Occipital lobe (tissue), 2 donors: ENCODE measurements around the gene TMEM117. TPM values are rescaled to one million over a fixed set of nuclear protein-coding genes. Genes with fewer than 3 reads are reported as not detected.

Experiments
- DNase-seq: peaks from one replicate; lab custom pipeline; 2025; lab: John Stamatoyannopoulos, UW
- total RNA-seq: library from RNA; depleted of rRNA; stranded (reverse); fragments of >200 nt; gene quantifications from one replicate; pipeline ENCODE4 v1.2.3, GENCODE V29; 2014

TMEM117 gene
- total RNA-seq, 1 donor from 2014 or later: 15.0 TPM

DNA sequence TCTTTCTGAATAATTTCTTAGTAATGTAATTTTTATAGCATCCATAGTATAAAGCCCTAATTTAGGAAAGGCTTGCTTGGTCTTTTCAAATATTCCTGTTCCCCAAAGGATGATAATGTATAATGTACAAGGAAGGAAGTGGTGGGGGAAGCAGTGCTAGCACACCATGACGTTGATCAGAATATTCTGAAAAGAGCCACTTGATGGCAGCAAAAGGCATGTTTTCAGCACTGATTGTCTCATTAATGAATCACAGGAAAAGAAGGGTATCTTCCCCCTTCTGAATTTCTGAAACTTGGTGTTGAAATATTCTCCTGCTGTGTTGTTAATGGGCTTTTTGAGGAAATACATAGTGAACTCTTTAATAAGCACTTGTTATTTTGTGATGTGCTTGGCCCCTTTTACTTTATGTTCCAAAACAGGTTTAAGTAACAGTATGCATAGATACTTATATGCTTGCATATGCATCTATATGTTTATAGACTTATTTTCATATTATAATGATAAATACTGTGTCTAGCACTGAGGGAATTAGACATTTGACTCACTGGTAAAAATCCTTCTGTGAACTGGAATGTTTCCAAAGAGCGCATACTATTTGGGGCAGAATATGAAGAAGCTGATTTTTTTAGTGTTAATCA, 122.0 kb downstream of the TMEM117 start:
- DNase-seq: peak; percentile 4

DNA sequence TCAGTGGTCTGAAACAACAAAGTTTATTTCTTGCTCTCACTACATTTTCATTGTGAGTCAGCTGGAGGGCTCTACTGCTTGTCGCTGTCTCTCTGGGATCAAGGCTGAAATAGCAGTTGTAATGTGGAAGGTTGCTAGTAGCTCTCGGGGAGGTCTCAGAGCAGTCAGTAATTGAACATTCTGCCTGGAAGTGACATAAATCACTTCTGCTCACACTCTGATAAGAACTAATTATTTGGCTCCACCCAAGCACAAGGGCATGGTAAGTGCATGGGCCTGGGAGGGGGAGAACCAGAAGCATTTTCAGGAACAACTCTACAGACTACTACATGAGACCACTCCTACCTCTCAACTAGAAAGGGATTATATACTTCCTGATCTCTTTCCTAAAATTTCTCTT, 128.2 kb downstream of the TMEM117 start:
- no peak for DNase-seq

DNA sequence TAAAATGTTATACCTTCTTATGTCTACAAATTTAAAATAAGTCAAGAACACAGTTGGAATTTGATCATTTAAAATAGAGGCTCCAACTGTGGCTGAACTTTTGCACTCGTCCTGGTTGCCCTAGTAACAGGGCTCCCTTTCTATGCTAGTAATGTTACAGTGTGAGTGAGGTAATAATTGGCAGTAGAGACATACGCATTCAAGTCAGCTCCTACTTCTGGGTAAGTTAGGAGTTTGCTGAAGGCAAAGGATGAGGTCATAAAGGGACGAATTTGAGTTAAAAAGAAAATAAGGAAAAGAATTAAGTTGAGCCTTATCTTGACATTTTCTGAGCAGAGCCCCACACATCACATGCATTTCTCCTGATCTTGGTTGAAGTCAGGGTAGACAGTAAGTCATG, 129.1 kb downstream of the TMEM117 start:
- no peak for DNase-seq

DNA sequence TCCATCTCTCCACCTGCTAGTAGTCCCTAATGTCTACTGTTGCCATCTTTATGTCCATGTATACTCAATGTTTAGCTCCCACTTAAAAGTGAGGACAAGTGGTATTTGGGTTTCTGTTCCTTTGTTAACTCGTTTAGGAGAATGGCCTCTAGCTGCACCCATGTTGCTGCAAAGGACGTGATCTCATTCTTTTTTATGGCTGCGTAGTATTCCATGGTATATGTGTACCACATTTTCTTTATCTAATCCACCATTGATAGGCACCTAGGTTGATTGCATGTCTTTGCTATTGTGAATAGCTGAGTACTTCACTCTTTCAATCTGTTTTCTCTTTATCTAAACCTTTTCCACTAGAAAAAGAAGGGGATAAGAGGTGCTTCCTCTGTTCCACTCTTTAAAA, 130.0 kb downstream of the TMEM117 start:
- DNase-seq: no peak

DNA sequence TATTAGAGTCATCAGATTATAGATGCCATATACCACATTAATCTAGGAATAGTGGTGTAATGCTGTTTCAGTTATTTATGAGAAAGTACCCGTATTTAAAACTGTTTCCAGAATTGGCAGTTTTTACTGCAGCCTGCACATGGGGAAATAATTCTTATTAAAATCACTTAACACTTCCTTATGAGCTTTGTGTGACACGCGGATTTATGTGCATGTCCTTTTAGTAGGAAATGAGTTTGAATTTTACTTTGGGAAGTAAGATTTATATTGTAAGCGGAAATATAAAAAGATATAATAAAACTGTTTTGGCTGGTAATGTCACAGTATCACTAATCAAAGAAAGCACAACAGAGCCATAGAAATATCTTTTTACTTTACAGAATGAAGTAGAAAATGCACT, 132.9 kb downstream of the TMEM117 start:
- DNase-seq: no peak

DNA sequence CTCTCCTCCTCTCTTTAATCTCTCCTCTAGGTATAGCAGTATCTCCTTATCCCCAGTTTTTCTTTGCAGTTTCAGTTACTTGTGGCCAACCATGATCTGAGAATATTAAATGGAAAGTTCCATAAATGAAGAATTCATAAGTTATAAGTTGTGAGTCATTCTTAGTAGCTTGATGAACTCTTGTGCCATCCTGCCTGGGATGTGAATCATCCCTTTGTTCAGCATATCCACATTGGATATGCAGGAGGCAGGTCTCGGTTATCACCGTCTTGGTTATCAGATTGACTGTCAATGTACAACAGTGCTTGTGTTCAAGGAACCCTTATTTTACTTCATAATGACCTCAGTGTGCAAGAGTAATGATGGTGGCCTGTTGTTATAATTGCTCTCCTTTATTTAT, 134.0 kb downstream of the TMEM117 start:
- DNase-seq: no peak

DNA sequence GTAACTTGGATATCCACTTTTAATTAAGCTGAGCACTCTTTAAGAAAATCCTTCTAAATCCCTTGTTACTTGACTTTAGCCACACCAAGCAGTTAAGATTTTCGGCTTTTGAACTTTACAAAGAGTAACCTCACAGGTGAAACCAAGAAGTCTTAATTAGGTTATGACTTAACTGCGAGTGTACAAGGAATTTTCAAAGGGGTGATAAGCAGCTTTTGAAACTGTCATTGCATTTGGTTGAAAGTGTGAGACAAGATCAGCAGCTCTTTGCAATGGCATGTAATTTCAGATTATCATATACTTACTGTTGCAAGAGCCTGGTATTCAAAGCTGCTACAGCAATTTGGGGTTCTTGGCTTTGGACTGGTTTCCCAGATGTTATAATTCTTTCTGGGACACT, 137.5 kb downstream of the TMEM117 start:
- no peak for DNase-seq

DNA sequence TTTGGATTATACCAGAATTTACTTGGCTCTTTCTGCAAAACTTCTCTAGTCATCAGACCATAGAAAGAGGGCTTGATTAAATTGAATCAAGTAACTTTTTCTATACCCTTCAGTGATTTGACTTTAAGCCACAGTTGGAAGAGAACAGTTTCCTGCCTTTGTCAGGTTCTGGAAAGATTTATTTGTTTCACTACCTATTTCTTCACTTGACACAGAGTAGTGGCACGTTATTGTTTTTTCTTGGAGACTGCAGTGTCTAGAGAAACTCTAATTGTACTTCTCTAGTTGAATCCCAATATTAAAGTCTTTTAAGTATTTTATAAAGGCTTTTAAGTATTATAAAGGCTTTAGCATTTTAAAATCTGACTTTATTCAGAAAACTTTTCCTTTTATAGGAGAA, 138.1 kb downstream of the TMEM117 start:
- DNase-seq: no peak

DNA sequence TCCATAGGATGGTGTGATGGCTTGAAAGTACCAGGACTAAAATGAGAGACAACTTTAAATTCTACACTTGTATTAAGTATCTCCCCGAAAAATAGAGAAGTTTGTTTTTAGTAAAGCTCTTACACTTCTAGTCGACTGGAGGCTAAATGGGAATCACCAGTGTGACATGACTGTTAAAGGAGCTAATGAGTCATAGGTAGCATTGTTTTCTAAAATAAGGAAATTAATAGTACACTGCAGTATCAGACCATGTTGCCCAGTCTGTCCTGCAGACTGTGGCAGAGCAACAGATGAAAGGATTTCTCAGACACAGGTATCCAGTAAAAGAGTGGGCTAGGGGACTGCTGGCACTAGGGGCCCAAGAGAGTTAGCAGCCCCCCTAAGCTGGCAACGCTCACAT, 140.1 kb downstream of the TMEM117 start:
- no peak for DNase-seq

DNA sequence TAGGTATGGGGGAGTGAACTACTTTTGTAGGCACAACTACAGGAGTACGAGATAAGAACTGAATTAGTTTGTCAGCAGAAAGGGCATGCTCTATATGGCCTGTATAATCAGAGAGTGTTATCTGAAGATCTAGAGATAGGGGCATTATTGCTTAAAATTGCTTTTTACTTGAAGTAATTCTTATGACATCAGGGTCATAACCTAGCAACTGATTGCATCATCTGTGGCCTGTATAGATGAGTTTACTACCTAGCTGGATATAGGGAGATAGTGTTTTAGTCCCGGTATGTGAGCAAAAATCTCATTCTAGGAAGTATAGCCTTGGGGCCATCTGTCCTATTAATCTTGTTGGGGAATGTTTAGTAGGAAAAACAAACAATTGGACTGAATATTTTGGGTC, 142.7 kb downstream of the TMEM117 start:
- DNase-seq: no peak

DNA sequence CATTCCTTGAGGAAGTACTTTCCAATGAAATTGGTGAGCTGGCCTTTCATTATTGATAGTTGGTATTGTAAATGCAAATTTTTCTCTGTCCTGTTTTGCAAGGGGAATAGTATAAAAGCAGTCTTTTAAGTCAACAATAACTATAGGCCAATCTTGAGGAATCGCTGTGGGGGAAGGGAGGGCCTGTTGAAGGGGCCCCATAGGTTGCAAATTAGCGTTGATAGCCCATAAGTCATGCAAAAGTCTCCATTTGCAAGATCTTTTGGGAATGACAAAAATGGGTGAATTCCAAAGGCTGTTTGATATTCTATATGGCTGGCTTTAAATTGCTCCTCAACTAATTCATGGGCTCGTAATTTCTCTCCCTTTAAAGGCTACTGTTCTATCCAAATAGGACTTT, 143.6 kb downstream of the TMEM117 start:
- no peak for DNase-seq

DNA sequence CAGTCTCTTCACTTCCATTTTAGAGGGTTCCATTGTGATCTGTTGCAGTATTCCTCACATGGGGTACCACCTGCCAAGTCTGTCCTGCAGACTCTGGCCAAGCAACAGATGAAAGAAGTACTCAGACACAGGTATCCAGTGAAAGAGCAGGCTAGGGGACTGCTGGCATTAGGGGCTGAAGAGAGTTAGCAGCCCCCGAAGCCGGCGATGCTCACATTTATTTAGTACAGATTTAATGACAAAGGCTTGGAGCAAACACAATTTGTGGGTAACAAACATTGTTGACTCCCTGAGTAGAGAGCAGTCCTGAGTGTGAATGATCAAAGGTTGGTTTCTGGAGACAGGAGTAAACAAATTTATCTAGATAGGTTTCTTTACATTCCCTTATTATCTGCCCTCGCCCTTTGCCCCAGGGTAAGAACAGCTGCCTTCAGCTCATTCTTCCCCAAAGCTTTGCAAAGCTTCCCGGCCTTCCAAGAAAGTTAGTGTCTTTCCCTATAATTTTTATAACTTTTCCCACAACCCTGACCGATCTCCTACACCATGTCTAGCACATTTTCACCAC, 144.8 kb downstream of the TMEM117 start:
- DNase-seq: no peak

DNA sequence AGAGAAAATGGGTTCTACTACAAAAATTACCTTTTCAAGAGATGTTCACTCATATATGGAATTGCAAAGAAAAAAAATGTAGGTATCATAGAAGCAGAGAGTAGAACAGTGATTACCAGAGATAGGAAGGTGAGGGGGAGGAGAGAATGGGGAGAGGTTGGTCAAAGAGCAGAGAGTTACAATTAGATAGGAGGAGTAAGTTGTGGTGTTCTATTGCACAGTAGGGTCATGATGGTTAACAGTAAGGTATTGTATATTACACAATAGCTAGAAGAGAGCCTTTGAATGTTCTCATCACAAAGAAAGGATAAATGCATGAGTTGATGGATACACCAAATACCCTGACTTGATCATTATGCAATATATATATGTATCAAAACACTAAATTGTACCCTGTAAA, 145.8 kb downstream of the TMEM117 start:
- no peak for DNase-seq

DNA sequence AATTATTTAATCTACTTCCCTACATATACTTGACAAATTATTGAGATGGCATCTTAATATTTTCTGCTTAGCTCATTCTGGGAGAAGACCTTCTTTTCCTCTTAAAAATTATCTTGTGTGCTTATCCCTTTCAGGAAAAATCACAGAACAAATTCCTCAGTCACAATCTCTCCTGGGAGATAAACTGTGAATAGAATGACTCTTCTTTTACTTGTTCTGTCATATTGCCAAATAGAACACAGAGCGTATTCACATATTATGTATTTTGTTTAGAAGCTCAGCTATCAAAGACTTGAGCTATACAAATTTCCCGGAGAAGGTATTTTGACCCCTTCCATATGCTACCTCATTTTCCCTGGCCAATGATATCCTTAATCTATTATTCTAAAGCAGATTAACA, 146.7 kb downstream of the TMEM117 start:
- no peak for DNase-seq

DNA sequence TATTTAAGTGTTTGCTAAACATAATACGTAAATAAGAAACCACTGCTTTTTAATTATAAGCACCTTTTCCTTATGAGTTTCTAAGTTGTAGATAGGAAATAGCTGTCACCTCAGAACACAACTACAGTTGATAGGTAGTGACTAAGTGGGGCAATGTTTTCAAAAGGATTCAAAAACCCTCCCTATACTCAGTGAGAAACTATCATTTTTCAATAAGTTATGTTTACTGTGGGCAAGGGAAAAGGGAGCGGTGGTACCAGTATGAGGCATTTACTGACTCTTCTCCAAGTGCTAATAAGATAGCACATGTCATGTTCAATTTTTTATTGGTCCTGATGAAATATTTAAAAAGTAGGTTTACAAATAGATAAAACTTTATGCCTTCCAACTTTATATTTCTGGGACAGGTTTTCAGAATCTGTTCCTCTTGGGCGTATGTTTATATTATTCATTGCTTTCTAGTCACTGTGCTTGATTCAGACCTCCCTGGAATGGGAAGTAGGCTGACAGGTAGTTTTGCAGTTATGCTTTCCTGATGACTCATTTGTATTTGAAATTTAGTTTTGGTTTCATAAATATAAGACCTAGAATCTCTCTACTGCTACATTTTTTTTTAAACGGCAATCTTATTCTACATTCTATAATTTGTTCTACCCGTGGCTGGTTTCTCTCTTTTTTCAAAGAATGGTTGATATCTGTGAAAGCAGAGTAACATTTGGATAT, 153.1 kb downstream of the TMEM117 start:
- DNase-seq: no peak

DNA sequence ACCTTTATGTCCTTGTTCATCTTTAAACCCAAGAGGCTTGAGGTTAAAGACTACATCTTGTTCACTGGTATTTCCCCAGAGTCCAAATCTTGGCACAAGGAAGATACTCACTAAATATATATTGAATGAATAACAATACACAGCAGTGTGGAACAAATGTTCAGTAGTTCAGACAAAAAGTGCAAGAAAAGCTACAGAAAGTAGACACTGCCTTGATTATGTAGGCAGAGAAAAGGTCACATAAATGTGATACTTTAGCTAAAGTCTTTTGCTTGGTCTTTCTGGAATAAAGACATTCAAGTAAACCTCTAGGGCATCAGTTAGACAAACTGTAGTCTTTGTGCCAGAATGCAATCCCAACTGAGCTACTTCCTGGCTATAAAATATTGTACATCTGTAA, 157.0 kb downstream of the TMEM117 start:
- no peak for DNase-seq

DNA sequence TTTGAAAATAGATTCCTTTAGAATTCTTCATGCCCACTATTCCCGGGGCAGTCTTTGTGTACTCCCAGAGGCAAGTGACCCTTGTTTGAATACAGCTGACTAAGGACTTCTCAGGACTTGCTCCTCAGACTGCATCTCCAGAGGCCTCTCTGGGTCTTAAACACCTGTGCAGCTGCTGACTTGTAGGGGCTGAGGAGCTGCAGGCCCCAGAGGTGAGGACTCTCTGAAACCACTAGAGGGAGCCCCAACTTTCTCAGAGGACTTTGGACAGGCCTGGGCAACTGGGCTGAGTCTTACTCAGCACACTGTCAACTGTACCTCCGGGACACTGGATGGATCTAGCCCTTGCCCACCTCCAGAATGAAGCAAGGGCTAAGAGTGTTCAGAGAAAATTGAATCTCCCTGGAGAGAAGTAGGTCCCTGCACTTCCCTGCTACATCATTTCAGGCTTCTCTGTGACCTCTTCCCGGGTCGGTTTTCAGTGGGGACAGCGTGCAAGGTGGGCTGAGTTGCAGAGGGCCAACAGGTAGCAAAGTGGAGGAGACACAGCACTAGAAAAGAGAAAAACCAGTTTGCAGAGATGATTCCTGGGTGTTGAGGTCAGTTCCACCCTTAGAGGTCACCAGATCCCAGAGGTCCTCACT, 164.6 kb downstream of the TMEM117 start:
- no peak for DNase-seq

DNA sequence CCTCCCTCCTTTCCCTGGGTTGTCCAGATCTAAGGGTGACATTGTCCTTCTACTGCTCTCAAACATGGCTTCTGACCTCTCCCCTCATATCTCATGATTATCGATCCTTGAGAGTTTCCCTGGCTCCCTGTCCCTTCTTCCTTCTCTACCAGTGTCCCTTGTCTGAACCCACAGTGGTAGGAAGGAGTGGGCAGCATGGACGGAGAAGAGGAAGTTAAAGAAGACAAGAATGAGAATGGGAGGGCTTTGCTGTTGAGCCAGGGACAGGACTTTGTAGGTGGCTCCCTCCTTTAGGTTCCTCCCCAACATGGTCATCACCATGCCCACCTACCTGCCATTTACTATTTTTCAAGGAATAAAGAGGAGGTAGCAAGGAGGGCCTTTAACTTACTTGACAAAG, 166.7 kb downstream of the TMEM117 start:
- no peak for DNase-seq

DNA sequence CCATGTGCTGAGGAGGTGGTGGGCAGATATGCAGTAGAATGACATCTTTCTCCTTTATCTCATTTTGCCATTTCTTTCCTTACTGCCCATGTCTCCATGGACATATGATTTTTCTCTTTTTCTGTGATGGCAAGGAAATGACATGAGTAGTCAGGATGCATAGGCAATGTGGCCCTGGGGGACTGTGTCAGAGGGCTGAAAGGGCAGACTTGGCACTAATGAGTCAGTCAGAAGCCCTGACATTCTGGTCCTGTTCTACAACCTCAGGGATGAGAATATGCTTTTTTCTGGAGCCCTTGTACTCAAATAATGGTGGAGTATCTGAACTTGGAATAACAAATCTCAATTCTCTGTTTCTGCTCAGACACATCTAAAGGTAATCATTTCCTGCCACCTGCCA, 167.8 kb downstream of the TMEM117 start:
- DNase-seq: no peak

DNA sequence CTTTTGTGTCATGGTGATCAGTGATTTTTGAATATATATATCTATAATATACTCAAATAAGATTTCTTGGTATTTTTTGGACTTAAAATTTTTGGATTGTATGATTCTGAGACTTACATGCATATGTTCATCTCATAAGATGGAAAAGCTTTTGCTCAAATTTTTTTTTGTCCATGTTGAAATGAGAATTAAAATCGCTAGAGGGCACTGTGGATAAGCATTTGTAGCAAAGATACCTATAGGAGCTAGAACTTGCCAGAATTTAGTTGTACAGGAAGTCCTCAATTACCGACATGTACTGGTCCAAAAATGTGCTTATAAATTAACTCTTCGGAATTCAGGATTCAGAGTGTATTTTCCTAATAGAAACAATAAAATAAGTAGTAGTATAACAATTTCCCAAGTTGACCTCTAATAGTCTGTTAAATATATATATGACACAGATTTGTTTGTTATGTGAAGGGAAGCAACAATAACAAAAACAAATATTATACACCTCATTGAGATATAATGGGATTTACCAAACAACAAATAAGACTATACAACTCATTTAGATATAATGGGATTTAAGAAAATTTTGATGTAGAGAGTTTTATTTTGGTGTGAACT, 179.6 kb downstream of the TMEM117 start:
- no peak for DNase-seq

DNA sequence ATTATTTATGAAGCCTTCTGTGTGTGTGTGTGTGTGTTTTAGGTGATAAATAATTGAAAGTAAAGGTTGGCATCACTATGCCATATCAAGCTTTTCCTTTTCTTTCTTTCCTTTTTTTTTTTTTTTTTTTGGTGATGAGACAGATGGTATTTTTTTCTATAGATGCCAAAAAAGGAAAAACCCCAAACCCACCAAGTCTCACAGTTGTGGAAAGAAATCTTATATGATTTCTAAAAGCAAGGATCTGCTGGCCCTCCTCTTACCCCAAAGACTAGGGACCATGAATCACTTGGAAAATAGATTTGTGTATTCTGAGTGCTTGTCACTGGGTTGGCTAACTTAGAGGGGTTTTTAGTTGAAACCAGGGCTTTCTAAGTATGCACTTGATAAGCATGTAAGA, 181.3 kb downstream of the TMEM117 start:
- DNase-seq: no peak

DNA sequence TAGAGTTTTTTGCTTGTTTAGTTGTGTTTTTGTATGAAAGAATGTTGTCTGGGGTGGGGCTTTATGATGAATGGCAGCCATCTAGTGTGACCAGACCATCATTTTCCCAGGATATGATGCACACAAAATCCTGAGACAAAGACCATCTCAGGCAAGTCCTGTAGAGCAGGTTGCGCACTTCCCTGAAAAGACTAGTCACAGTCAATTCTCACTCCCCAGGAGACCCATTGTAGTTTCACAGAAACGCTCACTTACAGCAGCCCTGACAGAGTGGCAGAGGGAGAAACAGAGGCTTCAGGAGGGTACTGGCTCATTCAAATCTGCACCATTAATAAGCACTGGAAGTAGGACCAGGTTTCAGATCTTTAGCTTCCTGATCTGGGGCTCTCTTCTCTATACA, 183.2 kb downstream of the TMEM117 start:
- DNase-seq: no peak
